NCI-H2227 (cell line): ENCODE data around the gene PTP4A2.

ENCODE experiments used
- DNase-seq: peaks from one replicate; lab custom pipeline; 2025; ENCODE audit not compliant: unreplicated experiment; lab: John Stamatoyannopoulos, UW

The PTP4A2 gene

GRCh38 chr1:31865728-31866449 lies 72.3 kb downstream of the PTP4A2 start:
- no peak for DNase-seq

GRCh38 chr1:31862071-31862470 lies 76.1 kb downstream of the PTP4A2 start:
- DNase-seq, result no peak

GRCh38 chr1:31861346-31861745 lies 76.8 kb downstream of the PTP4A2 start:
- no peak for DNase-seq

- DNase-seq, result no peak
Observed at GRCh38 chr1:31860581-31860980, 77.6 kb downstream of the PTP4A2 start.

GRCh38 chr1:31859719-31860118 lies 78.4 kb downstream of the PTP4A2 start:
- DNase-seq, result no peak

GRCh38 chr1:31859044-31859443 lies 79.1 kb downstream of the PTP4A2 start:
- DNase-seq, result no peak

GRCh38 chr1:31857863-31858262 lies 80.3 kb downstream of the PTP4A2 start:
- DNase-seq, result no peak
